GM12865 (cell line): ENCODE data around the gene GGCT.

ENCODE experiments used
- DNase-seq: peaks from one replicate; pipeline ENCODE4 v3.0.0; 2010; ENCODE audit warnings: low read depth
- H3K4me3 ChIP-seq: 2 replicates; pipeline ENCODE4 v1.5.1; 2011; ENCODE audit warnings: mild to moderate bottlenecking, low read depth, low read length, control low read depth
- TF ChIP-seq, protein P1 (sequence below): IDR thresholded peaks from 2 replicates; pipeline ENCODE4 v1.5.1; 2011; ENCODE audit warnings: low read length, control low read depth, low read depth, inconsistent platforms; ENCODE audit not compliant: insufficient read depth; ENCODE audit errors: missing control alignments

The GGCT gene

DNA sequence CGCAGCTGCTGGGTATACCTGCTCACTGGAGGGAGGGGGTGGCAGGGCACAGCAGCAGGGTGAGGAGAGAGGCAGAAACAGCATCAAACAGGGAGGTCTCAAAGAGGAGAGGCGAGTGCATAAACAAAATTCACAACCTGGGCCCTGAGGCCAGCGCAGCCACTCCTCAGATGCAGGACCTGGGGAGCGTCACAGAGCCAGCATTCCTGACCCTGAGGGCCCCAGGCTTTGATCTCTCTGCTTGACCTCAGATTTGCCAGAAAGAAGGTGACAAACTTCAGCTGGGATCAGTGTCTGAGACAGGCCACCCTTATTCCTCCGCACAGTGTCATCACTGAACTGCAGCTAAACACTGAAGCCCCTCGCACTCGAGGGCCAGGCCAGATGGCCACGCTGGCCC lies 51.6 kb downstream of the GGCT start:
- TF ChIP-seq, protein P1, sequence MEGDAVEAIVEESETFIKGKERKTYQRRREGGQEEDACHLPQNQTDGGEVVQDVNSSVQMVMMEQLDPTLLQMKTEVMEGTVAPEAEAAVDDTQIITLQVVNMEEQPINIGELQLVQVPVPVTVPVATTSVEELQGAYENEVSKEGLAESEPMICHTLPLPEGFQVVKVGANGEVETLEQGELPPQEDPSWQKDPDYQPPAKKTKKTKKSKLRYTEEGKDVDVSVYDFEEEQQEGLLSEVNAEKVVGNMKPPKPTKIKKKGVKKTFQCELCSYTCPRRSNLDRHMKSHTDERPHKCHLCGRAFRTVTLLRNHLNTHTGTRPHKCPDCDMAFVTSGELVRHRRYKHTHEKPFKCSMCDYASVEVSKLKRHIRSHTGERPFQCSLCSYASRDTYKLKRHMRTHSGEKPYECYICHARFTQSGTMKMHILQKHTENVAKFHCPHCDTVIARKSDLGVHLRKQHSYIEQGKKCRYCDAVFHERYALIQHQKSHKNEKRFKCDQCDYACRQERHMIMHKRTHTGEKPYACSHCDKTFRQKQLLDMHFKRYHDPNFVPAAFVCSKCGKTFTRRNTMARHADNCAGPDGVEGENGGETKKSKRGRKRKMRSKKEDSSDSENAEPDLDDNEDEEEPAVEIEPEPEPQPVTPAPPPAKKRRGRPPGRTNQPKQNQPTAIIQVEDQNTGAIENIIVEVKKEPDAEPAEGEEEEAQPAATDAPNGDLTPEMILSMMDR: no peak
- no peak overlapping the region for H3K4me3 ChIP-seq
- DNase-seq: no peak

DNA sequence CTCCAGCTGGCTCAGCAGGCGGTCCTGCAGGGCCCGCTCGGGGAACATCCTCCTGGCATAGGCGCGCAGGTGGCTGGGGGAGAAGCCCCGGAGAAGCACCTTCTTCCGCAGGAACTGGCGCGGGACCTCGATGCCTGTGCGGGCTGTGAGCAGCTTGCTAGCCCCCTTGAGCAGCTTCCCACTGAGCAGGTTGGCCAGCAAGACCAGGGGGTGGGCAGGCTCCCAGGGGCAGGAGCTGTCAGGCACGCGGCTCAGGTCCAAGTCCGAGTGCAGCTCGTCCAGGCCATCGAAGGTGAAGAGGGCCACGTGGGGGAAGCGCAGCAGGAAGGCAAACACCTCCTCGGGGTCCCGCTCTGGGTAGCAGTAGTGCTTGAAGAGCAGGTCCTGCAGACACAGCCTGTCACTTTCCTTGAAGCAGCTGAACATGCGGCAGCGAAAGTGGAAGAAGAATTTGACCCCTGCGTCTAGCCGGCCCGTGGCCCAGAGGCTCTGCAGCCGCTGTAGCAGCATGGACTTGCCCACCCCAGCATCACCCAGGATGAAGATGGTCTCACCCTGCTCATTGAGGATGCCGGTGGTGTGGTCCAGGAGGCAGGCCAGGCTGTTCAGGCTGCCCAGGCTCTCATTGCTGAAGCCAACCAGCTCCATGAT lies 52.2 kb downstream of the GGCT start:
- no peak for DNase-seq
- H3K4me3 ChIP-seq: no peak overlapping the region
- TF ChIP-seq, protein P1: no peak

DNA sequence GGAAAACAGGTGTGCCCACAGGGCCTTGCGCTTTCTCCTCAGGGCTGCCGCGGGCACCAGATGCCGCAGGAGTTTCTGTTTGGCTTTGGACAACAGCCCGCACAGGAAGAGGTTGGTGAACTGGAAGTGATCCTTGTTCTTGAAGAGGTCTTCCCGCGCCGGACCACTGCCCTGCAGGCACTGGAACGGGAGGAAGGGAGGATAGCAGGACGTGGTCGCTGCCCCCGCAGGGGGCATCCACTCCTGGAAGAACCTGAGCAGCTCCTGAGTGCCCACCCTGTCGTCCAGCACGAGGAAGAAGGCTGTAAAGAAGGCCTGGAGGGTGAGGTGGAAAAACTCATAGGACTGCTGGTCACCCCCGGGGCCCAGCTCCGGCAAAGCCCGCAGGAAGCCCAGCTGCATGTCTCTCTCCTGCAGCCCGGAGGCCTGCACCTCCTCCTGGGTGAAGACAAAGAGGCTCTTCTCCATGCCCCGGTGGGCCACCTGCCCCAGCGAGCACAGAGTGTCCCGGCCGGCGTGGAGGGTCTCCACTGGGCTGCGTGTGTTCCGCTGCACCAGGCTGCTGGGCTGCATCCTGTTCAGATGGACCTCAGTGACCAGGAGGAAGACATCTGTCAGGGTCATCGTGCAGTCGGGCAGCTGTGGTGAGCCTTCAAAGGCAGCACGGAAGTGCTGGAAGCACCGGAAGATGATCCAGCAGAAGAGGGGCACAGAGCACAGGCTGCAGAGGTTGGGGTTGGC lies 52.9 kb downstream of the GGCT start:
- DNase-seq: no peak
- no peak overlapping the region for H3K4me3 ChIP-seq
- TF ChIP-seq, protein P1: no peak

DNA sequence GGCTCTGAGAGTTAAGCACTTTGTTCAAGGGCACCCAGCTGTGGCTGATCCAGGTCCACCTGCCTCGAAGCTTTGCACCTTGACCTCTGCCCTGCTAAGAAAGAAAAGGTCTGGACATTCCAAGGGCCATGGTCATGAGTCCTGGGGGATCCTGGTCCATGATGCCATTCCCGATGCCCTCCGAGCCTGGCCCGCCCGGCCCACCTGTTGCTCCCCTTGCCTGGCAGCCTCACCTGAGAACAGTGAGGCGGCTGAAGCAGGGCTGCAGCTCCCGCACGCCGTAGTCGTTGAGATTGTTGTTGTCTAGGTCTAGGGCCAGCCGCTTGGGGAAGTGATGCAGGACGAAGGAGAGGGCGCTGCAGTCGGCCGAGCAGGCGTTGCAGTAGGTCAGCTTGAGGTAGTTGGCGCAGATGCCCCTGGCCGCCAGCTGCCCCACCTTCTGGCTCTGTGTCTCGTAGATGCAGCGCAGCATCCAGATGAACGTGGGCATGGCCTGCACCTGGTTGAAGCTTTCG lies 53.6 kb downstream of the GGCT start:
- DNase-seq: no peak
- no peak overlapping the region for H3K4me3 ChIP-seq
- TF ChIP-seq, protein P1: no peak

DNA sequence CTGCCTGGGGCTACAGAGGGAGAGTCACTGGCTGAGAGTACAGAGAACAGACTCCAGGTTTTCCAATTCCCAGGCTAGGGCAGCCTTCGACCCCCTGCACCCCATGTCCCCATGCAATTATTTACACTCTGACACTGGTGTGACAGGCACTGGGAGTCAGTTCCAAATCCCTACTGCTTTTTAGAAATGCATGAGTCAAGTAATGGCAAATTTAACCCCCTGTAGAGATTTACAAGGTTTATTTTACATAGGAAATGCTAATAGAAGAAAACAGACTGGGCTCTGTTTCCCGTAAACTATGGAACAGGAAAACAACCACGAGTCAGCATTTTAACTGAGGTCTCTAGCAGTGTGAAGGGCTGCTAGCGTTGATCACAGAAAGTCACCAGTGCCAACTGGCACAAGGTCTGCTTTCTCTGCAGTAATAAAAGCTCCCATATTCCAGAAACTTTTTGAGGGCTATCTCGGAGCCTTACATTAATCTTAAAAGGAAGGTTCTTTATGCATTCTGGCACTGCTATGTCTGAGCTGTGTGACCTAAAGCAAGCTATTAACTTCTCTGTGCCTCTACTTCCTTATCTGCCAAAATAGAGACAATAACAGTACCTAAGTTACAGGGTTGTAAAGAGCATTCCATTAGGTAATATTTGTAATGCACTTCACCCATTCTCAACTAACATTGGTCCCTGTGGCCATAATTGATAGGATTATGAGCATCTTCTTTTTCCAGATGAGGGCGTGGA lies 54.2 kb downstream of the GGCT start:
- DNase-seq: no peak
- H3K4me3 ChIP-seq: no peak overlapping the region
- TF ChIP-seq, protein P1: no peak

DNA sequence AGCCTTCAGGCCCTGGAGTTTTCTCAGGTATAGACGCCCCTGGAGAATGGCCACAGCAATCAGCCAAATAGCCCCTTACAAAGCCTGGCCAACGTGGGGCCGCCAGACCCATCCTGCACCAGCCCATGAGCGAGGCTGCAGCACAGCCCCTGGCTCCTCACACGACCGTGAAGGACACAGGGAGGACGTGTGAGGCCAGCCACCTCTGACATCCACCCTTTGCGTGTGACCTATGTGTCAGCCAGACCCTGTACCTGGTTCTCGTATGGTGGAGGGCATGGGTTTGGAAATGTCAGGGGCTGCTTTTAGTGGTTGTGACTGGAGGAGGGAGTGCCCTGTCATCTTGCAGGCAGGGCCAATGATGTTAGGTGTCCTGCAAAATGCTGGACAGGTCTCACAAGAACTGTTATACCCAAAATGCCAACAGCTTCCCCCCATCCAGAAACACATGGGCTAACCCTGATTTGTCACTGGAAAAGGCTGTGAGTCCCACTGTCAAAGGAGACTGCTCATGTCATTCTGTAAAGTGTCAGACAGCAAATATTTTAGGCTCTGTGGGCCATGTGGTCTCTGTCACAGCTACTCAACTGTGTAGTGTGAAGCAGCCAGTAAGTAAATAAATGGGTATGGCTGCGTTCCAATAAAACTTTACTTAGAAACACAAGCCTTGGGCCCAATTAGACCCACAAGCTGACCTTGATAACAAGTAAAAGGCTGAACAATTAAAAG lies 56.0 kb downstream of the GGCT start:
- TF ChIP-seq, protein P1: no peak
- no peak overlapping the region for H3K4me3 ChIP-seq
- DNase-seq: no peak
